Activated CD4-positive, alpha-beta T cell treated with anti-CD3 and anti-CD28 coated beads for 4 hours (primary cell): ENCODE data around the gene GPR15LG.

Experiments used
- DNase-seq, 2 donors: peaks; one replicate each; pipeline ENCODE4 v3.0.0-alpha.2; 2020

The GPR15LG gene

GRCh38 chr10:84194424-84195043 lies 20.9 kb downstream of the GPR15LG start, which contains the start of gene CDHR1:
CDHR1 (plus strand) TSS chr10:84194537; CDS start chr10:84194761, 224 bp downstream.
- peak in 1 of 2 donors; percentile 8 for DNase-seq

GRCh38 chr10:84195044-84195830 lies 21.6 kb downstream of the GPR15LG start:
- DNase-seq = no peak

- no peak for DNase-seq
Observed at GRCh38 chr10:84196083-84196482, 22.5 kb downstream of the GPR15LG start.

- no peak for DNase-seq
Observed at GRCh38 chr10:84196941-84197340, 23.3 kb downstream of the GPR15LG start.

GRCh38 chr10:84197643-84198042 lies 24.0 kb downstream of the GPR15LG start:
- DNase-seq = no peak

GRCh38 chr10:84198206-84198915 lies 24.8 kb downstream of the GPR15LG start:
- DNase-seq = no peak

- no peak for DNase-seq
Observed at GRCh38 chr10:84200537-84201243, 27.1 kb downstream of the GPR15LG start.

- no peak for DNase-seq
Observed at GRCh38 chr10:84201244-84201606, 27.6 kb downstream of the GPR15LG start.

GRCh38 chr10:84201682-84202081 lies 28.1 kb downstream of the GPR15LG start:
- no peak for DNase-seq

- DNase-seq = no peak
Observed at GRCh38 chr10:84202349-84202748, 28.7 kb downstream of the GPR15LG start.

- DNase-seq = no peak
Observed at GRCh38 chr10:84204122-84204521, 30.5 kb downstream of the GPR15LG start.

GRCh38 chr10:84204610-84205009 lies 31.0 kb downstream of the GPR15LG start:
- no peak for DNase-seq

- peak; percentile 42 to 50 for DNase-seq
Observed at GRCh38 chr10:84205049-84205852, 31.6 kb downstream of the GPR15LG start.

- no peak for DNase-seq
Observed at GRCh38 chr10:84205853-84206525, 32.4 kb downstream of the GPR15LG start.

- no peak for DNase-seq
Observed at GRCh38 chr10:84208023-84208422, 34.4 kb downstream of the GPR15LG start.

- DNase-seq = no peak
Observed at GRCh38 chr10:84211566-84211965, 38.0 kb downstream of the GPR15LG start.

- no peak for DNase-seq
Observed at GRCh38 chr10:84212014-84212413, 38.4 kb downstream of the GPR15LG start.

- DNase-seq = no peak
Observed at GRCh38 chr10:84213076-84213475, 39.5 kb downstream of the GPR15LG start.

GRCh38 chr10:84214046-84214572 lies 40.5 kb downstream of the GPR15LG start:
- DNase-seq = no peak

GRCh38 chr10:84214612-84215235 lies 41.1 kb downstream of the GPR15LG start:
- peak in 1 of 2 donors; percentile 11 for DNase-seq

- DNase-seq = no peak
Observed at GRCh38 chr10:84216834-84217233, 43.2 kb downstream of the GPR15LG start.
